Measurements from ENCODE around the gene MEIKIN.

DNA sequence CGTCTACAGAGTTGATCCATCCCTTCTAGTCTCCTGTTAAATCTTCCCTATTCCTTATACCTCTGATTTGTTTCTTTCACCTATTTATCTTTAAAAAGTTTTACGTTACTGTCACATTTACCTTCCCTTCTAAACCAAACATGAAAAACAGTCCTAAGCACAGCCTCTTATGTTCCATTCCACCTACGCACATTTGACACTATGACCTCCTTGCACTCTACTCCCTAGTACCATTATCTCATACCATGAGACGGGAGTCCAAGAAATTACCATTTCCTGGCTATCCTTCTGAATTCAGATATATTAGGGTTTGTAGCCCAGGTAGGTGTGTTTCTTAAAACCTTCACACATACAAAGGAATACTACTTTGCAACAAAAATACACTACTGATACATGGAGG is 173.8 kb downstream of the MEIKIN start:
- no peak for TF ChIP-seq POLR2A (IDR thresholded peaks at IDR 0.05)
- TF ChIP-seq, protein P1, sequence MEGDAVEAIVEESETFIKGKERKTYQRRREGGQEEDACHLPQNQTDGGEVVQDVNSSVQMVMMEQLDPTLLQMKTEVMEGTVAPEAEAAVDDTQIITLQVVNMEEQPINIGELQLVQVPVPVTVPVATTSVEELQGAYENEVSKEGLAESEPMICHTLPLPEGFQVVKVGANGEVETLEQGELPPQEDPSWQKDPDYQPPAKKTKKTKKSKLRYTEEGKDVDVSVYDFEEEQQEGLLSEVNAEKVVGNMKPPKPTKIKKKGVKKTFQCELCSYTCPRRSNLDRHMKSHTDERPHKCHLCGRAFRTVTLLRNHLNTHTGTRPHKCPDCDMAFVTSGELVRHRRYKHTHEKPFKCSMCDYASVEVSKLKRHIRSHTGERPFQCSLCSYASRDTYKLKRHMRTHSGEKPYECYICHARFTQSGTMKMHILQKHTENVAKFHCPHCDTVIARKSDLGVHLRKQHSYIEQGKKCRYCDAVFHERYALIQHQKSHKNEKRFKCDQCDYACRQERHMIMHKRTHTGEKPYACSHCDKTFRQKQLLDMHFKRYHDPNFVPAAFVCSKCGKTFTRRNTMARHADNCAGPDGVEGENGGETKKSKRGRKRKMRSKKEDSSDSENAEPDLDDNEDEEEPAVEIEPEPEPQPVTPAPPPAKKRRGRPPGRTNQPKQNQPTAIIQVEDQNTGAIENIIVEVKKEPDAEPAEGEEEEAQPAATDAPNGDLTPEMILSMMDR (IDR thresholded peaks at IDR 0.05), result no peak
